GM19463 (cell line): ENCODE data around the gene SYF2.
"Not testable (repeated sequence)": the region's sequence is repeated elsewhere in the genome, so short reads cannot be mapped to it uniquely, and the experiment has no call there.

ENCODE experiments used
- ATAC-seq: cut with Tn5 transposase; IDR thresholded peaks from one replicate; pipeline ENCODE4 v1.9.1; 2021; ENCODE audit warnings: mild to moderate bottlenecking, moderate library complexity; ENCODE audit not compliant: unreplicated experiment

SYF2 gene

DNA sequence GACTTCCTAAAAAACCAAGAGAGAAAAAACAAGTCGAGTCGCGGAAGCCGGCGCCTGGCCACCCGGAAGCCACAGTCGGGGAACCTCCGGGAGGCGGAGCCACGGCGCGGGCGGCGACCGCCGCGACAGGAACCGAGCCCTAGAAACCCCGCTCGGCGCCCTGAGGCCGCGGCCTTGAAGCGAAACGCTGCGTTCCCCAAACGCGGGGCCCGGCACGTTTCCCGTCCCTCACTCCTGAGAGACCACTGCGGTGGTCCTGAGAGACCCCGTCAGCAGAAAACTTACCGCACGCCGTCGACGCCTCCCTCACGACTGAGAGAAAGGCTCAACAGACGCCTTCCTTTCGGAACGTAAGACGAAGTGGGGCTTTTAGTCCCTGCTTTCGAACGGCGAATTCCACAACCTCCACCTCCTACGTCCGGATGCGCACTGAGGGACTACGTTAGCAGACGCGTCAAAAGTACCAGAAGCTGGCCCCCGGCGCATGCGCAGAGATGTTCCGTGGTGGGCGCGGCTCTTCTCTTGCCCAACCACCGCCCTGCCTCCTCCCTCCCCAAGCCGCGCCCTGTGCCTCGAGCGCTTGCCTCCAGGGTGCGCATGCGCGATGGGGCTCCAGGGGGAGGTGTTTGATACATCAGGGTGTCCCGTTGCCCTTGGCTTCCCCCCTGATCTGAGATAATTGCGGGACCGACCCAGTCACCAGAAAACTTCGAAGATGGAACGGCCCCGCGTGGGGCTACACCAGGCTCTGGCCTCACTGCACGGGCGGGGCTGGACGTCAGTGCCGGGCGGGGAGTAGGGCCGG is 14.9 kb upstream of the SYF2 start, which contains the start of gene RSRP1:
TSS of gene RSRP1 (minus strand) at position 431 of the 805 bp plus-strand sequence. CDS start 491 bp downstream, outside the sequence.
- ATAC-seq, result peak; percentile 78

DNA sequence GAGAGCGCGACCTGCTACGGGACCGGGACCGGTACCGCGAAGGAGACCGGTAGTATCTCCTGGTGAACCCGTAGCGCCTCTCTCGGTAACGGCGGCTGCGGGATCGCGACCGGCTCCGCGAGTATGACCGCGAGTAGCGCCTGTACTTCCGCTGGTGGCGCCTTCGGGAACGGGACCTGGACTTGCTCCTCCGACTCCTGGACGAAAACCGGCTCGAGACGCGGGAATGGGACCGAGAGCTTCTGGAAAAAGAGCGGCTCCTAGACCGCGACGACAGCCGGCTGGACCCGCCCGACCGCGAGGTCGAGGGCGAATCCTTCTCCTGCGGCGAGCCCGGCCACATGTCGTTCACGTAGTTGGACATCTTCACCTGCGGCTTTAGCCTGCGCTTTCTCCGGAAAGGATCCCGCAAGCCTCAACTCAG is 14.3 kb upstream of the SYF2 start:
- peak; percentile 12 for ATAC-seq

GRCh38 chr1:25245809-25246599 is 13.7 kb upstream of the SYF2 start:
- no peak for ATAC-seq

DNA sequence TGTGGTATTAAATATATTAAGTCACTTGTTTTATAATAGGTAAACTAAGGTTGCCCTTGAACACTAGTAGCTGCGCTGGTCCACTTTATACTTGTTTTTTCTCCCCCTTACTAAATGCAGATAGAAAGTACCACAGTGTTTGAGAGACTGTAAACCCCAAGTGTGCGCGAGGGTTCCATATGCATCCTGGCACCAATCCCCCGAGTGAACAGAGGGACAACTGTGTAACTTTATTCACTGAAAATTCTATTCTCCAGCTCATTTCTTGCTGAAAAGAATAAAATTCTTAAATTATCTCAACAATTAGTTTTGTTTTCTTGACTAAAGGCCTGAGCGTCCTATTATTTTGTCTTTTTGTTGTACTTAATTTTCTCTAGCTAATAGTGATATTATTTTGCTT is 13.1 kb upstream of the SYF2 start:
- ATAC-seq, result no peak

DNA sequence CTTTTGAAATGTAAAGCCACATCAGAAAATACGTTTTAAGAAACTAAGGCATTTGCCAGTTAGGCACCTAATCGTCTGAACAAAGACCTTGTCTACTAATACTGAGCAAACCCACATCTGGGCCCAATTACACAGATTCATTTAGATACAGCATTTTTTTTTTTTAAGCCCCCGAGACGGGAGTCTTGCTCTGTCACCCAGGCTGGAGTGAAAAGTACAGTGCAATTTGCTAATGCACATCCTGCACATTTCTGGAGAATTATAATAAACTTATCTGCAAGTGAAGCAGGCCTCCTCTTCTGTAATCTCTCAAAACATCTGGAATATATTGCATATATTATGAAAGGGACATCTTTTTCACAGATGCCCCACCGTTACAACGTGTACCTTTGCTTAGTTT is 11.6 kb upstream of the SYF2 start:
- no peak for ATAC-seq

DNA sequence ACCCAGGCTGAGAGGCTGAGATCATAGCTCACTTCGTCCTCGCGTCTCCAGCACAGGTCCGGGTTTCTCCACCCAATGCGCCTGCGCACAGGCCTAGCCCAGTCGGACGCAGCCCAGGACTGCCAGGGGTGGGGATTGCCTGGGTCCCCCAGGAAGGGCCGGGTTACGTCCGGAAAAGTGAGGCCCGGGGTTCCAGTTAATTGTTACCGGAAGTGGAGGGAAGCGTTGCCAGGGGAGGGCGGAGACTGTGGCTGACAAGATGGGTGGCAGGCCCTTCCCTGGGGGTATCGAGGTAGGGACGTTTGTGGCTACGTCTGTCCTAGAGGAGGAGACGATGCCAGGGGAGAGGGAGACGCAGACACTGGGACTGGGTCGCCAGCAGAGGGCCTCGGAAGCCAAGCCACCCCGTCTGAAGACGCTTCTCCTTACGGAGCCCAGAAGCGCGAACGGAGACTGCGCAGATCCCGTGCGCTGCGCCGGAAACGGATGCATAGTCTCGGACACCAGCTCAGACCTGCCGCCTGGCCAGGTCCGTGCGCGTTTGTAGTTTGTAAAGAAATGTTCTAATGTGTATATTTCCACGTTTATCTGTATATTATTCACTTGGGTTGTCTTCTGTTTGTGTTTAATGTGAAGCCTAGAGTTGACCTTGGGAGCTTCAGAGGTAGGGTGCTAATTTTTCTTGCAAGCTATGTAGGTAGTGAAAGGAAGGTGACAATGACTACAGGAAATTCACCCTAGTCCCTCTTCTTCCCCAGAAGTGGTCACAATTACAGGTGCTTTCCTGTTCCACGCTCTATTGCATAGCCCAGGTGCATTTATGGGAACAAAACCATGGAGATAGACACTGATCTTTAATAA is 7.6 kb upstream of the SYF2 start:
- peak; percentile 74 for ATAC-seq

GRCh38 chr1:25238046-25238445 is 5.7 kb upstream of the SYF2 start:
- ATAC-seq, result no peak

DNA sequence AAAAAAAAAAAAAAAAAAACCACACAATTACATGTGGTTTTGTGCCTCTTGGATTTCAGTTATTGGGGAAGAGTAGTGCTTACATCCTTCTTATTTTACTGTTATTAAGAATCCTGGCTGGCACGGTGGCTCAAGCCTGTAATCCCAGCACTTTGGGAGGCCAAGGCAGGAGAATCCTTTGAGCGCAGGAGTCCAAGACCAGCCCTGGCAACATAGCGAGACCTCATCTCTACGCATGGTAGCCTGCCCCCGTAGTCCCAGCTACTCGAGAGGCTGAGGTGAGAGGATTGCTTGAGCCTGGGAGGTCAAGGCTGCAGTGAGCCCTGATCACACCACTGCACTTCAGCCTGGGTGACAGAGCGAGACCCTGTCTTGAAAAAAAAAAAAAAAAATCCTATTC is 4.0 kb upstream of the SYF2 start:
- not testable (repeated sequence) for ATAC-seq

GRCh38 chr1:25235411-25235810 is 3.1 kb upstream of the SYF2 start:
- ATAC-seq, result not testable (repeated sequence)

GRCh38 chr1:25232866-25233784 is 823 bp upstream of the SYF2 start:
- peak; percentile 61 for ATAC-seq

- no peak for ATAC-seq
Measured at GRCh38 chr1:25223471-25223870, 8.8 kb downstream of the SYF2 start.

DNA sequence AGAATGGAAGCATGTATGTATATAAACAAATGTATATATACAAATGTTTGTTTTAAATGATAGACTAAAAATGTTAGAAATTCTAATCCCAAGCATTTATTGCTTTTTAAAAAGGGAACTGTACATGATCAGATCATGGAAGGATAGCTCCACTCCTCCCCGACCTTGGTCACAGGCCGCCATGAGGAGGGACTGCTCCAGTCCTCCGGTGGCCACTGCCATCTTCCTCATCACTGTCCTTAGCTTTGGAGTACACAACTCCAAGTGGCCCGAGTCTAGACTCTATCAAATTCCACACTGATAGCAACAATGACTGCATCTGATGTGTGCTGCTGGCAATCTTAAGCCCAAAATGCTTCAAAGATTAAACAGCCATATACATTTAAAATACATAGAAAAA is 9.7 kb downstream of the SYF2 start:
- ATAC-seq, result no peak

DNA sequence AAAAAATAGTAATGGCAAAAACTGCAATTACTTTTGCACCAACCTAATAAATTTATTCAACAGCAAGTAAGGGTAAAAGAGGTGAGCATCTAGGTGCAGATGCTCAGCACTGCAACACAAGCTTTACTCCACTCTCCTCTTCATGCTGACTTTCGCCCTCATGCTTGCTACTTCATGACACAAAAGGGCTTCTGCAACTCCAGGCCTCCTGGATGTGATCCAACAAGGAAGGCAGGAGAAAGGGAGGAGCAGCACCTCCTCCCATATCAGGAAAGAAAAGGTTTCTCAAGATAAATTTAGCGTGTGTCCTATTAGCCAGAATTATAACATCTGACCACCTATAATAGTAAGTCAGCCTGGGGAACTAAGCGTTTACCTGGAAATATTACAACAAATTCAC is 11.6 kb downstream of the SYF2 start:
- ATAC-seq, result no peak

DNA sequence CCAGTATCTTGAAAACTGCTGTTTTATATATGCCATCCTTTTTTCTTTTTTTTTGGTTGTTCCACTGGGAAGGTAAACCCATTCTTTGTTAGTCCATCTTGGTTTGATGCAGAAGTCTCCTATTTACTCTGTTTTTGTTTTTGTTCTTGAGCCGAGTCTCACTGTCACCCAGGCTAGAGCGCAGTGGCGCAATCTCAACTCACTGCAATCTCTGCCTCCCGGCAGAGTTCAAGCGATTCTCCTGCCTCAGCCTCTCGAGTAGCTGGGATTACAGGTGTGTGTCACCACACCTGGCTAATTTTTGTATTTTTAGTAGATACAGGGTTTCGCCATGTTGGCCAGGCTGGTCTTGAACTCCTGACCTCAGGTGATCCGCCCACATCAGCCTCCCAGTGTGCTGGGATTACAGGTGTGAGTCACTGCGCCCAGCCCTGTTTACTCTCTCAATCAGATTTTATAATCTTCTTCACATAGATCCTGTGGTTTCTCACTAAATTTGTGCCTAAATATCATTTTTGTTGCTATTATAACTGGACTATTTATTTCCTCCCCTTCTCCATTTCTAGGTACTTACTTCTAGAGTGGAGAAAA is 12.5 kb downstream of the SYF2 start:
- no peak for ATAC-seq

DNA sequence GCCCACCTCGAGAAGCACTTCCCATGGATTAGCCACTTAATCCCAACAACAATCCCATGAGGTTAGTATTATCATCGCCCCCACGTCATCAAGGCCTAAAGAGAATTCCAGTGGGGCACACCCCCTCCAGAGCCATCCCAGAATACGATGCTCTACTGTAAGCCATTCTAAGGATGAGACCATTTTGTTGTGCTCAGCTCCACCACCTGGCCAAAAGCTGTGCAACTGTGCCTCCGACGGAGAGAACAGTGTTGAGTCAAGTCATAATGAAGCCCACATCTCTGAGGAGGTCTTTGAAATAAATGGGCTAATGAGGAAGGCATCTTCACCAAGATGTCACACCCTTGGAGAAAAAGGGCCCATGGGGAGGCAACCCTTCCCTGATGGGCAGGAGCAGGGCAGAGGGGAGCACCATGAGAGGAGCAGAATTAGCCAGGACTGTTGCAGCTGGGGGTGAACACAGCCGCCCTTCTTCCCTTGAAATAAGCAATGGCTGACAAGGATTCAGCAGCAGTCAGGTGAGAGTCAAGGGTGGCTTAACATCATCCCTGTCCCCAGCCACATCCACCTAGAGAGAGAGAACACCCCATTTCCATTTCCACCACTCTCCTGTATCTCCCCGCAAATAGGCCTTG is 14.6 kb downstream of the SYF2 start:
- ATAC-seq, result no peak

GRCh38 chr1:25217015-25217414 is 15.3 kb downstream of the SYF2 start:
- ATAC-seq, result no peak

DNA sequence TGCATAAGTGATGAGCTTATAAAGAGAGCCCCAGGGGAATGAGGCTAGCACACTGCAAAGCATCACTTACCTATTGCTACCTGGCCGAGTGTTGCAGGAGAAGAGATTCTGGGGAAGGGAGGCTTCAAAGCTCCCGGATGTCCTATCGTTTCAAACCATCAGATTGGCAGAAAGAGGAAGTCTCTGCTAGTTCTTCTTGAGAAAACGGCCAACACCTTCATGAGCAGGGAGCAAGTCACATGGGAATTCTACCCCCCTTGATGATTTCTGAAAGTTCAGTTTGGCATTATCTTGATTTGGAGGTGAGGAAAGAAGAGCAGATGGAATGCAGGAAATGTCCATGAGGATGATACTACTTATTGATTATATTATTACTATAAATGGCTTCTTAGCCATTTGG is 16.2 kb downstream of the SYF2 start:
- no peak for ATAC-seq

GRCh38 chr1:25212725-25213124 is 19.6 kb downstream of the SYF2 start:
- no peak for ATAC-seq

- no peak for ATAC-seq
Measured at GRCh38 chr1:25210728-25211127, 21.6 kb downstream of the SYF2 start.
